ENCODE data around the gene SPSB4. TPM values are rescaled to one million over a fixed set of nuclear protein-coding genes. Genes with fewer than 3 reads are reported as not detected.

Gene SPSB4
- total RNA-seq, 3 donors from 2014 or later = 1.3 TPM; not detected in 2

GRCh38 chr3:141081141-141081795, 30.1 kb downstream of the SPSB4 start:
- no peaks in the 10 kb centered on the region for H3K9me3 ChIP-seq
- DNase-seq (ENCODE audit: low spot score in 2 of 2) = no peak
- no peaks in the 10 kb centered on the region for H3K4me1 ChIP-seq
- no peak overlapping the region for H3K4me3 ChIP-seq
- H3K36me3 ChIP-seq = no peaks in the 10 kb centered on the region
- no peak for TF ChIP-seq POLR2AphosphoS5 (IDR thresholded peaks at IDR 0.05)
- TF ChIP-seq POLR2A (IDR thresholded peaks at IDR 0.05) = no peak
- TF ChIP-seq CTCF (IDR thresholded peaks at IDR 0.05) = no peak
- intact Hi-C loops (cut with DNase I; ENCODE audit: low total_unique reads) = no loop called here
- no peaks in the 10 kb centered on the region for H3K27me3 ChIP-seq
- no peak overlapping the region for H3K27ac ChIP-seq

- intact Hi-C loops (cut with DNase I; ENCODE audit: low total_unique reads) = no loop called here
- no peak for DNase-seq (ENCODE audit: low spot score in 2 of 2)
- Histone ChIP-seq H3K4me3 (no peak overlapping the region), H3K27ac (no peak overlapping the region), H3K27me3 (no peaks in the 10 kb centered on the region), H3K9me3 (no peaks in the 10 kb centered on the region), H3K4me1 (no peaks in the 10 kb centered on the region), H3K36me3 (no peaks in the 10 kb centered on the region)
- TF ChIP-seq POLR2AphosphoS5 (IDR thresholded peaks at IDR 0.05) = no peak
- TF ChIP-seq CTCF (IDR thresholded peaks at IDR 0.05) = no peak
- no peak for TF ChIP-seq POLR2A (IDR thresholded peaks at IDR 0.05)
These were observed 30.9 kb downstream of the SPSB4 start for GRCh38 chr3:141082064-141082463.

GRCh38 chr3:141083226-141083625, 32.1 kb downstream of the SPSB4 start:
- DNase-seq (ENCODE audit: low spot score in 2 of 2) = no peak
- no peaks in the 10 kb centered on the region for H3K9me3 ChIP-seq
- no peak overlapping the region for H3K4me3 ChIP-seq
- no peak overlapping the region for H3K27ac ChIP-seq
- no peaks in the 10 kb centered on the region for H3K4me1 ChIP-seq
- no peaks in the 10 kb centered on the region for H3K27me3 ChIP-seq
- intact Hi-C loops (cut with DNase I; ENCODE audit: low total_unique reads) = no loop called here
- TF ChIP-seq POLR2A (IDR thresholded peaks at IDR 0.05) (no peak), POLR2AphosphoS5 (IDR thresholded peaks at IDR 0.05) (no peak), CTCF (IDR thresholded peaks at IDR 0.05) (no peak)
- H3K36me3 ChIP-seq = no peaks in the 10 kb centered on the region

- no peak for DNase-seq (ENCODE audit: low spot score in 2 of 2)
- intact Hi-C loops (cut with DNase I; ENCODE audit: low total_unique reads) = no loop called here
These were observed 32.9 kb downstream of the SPSB4 start for GRCh38 chr3:141083836-141084649.

More at GRCh38 chr3:141083836-141084649, 32.9 kb downstream of the SPSB4 start:
- H3K4me3 ChIP-seq = no peak overlapping the region
- H3K9me3 ChIP-seq = no peaks in the 10 kb centered on the region
- H3K27me3 ChIP-seq = no peaks in the 10 kb centered on the region
- no peak overlapping the region for H3K27ac ChIP-seq
- H3K36me3 ChIP-seq = no peaks in the 10 kb centered on the region
- no peak for TF ChIP-seq POLR2A (IDR thresholded peaks at IDR 0.05)
- TF ChIP-seq CTCF (IDR thresholded peaks at IDR 0.05) = no peak
- TF ChIP-seq POLR2AphosphoS5 (IDR thresholded peaks at IDR 0.05) = no peak
- H3K4me1 ChIP-seq = no peaks in the 10 kb centered on the region
